Tibial artery (tissue), 4 donors: ENCODE results near the gene S100G.

Experiments
- DNase-seq, 2 donors: peaks; one replicate each; pipeline ENCODE4 v3.0.0-alpha.2; 2019
- H3K27ac ChIP-seq, 2 donors: fragments of 200-600 bp; sonication (generic) in 1 of 2; 1 replicate in 1 of 2; 2 replicates in 1 of 2; pipeline ENCODE4 v1.5.1; 2018 to 2019; ENCODE audit warnings: mild to moderate bottlenecking in 1 of 2
- H3K27me3 ChIP-seq, 2 donors: fragments of 200-600 bp; sonication (generic) in 1 of 2; one replicate each; pipeline versions ENCODE4 v1.5.1 to v1.6.0; 2016 to 2019
- H3K36me3 ChIP-seq, 3 donors: fragments of 200-600 bp; sonication (generic) in 2 of 3; one replicate each; pipeline ENCODE4 v1.5.1; 2016 to 2019; ENCODE audit warnings: mild to moderate bottlenecking in 2 of 3
- H3K4me1 ChIP-seq, 4 donors: fragments of 200-600 bp; sonication (generic) in 2 of 4; 1 replicate in 3 of 4; 2 replicates in 1 of 4; pipeline ENCODE4 v1.5.1; 2016 to 2019
- H3K4me3 ChIP-seq, 2 donors: fragments of 200-600 bp; sonication (generic) in 1 of 2; 1 replicate in 1 of 2; 2 replicates in 1 of 2; pipeline ENCODE4 v1.5.1; 2018 to 2019; ENCODE audit warnings: mild to moderate bottlenecking in 2 of 2
- H3K9me3 ChIP-seq, 3 donors: fragments of 200-600 bp; sonication (generic) in 1 of 3; one replicate each; pipeline ENCODE4 v1.5.1; 2016 to 2019
- intact Hi-C: fragments of 100-400 bp; cut with DNase I; formaldehyde crosslinking; loops from one replicate; pipeline ENCODE4 v1.15.0; 2023; ENCODE audit warnings: low total_unique reads
- TF ChIP-seq, protein P1 (sequence below), 2 experiments: fragments of 200-600 bp in 1 of 2; fragments of 450-650 bp in 1 of 2; IDR thresholded peaks; one replicate each; pipeline ENCODE4 v1.5.1; 2017 to 2019; ENCODE audit warnings: antibody characterized with exemption in 2 of 2, mild to moderate bottlenecking in 1 of 2, moderate library complexity in 1 of 2

The S100G gene

DNA sequence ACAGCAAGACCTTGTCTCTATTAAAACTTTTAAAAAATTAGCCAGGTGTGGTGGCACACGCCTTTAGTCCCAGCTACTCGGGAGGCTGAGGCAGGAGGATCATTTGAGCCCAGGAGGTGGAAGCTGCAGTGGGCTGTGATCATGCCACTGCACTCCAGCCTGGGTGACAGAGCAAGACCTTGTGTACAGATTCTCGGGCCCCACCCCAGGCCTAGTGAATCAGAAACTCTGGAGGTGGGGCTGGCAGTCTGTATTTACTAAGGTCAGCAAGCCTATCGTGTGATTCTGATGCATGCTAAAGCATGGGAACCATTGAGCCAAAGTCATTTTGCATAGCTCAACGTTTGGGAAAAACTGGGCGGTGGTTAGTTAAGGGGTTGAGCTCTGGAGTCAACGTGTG lies 3.5 kb downstream of the S100G start:
- H3K27me3 ChIP-seq, result no peaks in the 10 kb centered on the region
- TF ChIP-seq, protein P1, sequence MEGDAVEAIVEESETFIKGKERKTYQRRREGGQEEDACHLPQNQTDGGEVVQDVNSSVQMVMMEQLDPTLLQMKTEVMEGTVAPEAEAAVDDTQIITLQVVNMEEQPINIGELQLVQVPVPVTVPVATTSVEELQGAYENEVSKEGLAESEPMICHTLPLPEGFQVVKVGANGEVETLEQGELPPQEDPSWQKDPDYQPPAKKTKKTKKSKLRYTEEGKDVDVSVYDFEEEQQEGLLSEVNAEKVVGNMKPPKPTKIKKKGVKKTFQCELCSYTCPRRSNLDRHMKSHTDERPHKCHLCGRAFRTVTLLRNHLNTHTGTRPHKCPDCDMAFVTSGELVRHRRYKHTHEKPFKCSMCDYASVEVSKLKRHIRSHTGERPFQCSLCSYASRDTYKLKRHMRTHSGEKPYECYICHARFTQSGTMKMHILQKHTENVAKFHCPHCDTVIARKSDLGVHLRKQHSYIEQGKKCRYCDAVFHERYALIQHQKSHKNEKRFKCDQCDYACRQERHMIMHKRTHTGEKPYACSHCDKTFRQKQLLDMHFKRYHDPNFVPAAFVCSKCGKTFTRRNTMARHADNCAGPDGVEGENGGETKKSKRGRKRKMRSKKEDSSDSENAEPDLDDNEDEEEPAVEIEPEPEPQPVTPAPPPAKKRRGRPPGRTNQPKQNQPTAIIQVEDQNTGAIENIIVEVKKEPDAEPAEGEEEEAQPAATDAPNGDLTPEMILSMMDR (IDR thresholded peaks at IDR 0.05), result no peak

DNA sequence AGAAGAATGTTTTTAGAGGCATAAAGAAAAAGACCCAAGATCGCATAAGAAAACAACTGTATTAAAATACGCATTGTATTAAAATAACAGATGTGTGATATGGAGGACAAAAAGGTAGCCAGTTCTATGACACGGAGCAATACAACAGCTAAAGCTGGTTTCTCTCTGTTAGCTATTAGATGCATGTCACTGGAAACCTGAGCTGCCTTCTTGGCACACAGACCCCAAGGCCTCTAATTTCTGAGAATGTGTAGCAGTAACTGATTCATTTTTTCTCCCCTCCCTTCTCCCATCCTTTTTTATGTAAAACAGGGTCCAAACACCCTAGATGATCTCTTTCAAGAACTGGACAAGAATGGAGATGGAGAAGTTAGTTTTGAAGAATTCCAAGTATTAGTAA lies 4.1 kb downstream of the S100G start:
- Histone ChIP-seq H3K27ac (no peak overlapping the region), H3K27me3 (no peaks in the 10 kb centered on the region), H3K9me3 (no peaks in the 10 kb centered on the region), H3K4me1 (no peaks in the 10 kb centered on the region), H3K36me3 (no peaks in the 10 kb centered on the region), H3K4me3 (no peak overlapping the region)
- DNase-seq, result no peak
- intact Hi-C loops, result no loop called here
- TF ChIP-seq, protein P1 (IDR thresholded peaks at IDR 0.05), result no peak

More for the DNA sequence above, 3.5 kb downstream of the S100G start:
- H3K4me1 ChIP-seq, result no peaks in the 10 kb centered on the region
- no peaks in the 10 kb centered on the region for H3K36me3 ChIP-seq
- H3K27ac ChIP-seq, result no peak overlapping the region
- intact Hi-C loops, result no loop called here
- no peak overlapping the region for H3K4me3 ChIP-seq
- no peak for DNase-seq
- H3K9me3 ChIP-seq, result no peaks in the 10 kb centered on the region

DNA sequence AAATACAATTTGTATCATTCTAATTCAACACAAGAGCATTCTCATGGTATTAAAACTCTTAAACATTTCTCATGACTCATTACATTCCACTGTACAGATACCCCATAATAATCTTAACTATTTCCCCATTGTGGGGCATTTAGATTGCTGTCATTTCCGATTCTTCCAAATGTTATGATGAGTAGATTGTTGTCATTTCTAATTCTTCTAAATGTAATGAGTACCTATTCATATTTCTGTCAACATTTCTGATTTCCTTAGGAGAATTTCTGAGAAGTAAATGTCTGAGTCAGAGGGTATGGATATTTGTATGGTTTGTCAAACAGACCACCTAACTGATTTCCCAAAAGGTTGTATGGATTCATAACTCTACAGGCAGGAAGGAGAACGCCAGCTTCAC lies 8.3 kb downstream of the S100G start:
- no peaks in the 10 kb centered on the region for H3K9me3 ChIP-seq
- intact Hi-C loops, result no loop called here

DNA sequence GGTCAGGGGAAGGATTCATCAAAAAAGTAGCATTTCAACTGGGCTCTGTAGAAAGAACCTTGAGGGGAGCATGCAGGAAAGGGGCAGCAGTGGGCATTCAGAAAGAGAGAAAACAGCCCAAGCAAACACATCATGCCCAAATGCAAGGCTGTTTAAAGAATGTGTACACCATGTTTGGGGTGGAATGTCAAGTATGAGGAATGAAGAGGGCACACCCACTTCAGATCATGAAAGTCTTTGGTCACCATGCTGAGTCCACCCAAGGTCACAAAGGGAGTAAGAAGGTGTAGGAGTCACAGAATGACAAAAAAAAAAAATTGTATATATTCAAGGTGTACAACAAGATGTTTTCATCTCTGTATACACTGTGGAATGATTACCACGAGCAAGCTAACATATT lies 9.4 kb downstream of the S100G start:
- intact Hi-C loops, result no loop called here
- Histone ChIP-seq H3K27me3 (no peaks in the 10 kb centered on the region), H3K27ac (no peak overlapping the region), H3K36me3 (no peaks in the 10 kb centered on the region), H3K4me1 (no peaks in the 10 kb centered on the region), H3K9me3 (no peaks in the 10 kb centered on the region), H3K4me3 (no peak overlapping the region)
- TF ChIP-seq, protein P1 (IDR thresholded peaks at IDR 0.05), result no peak
- DNase-seq, result no peak

More for the DNA sequence above, 8.3 kb downstream of the S100G start:
- Histone ChIP-seq H3K27me3 (no peaks in the 10 kb centered on the region), H3K4me3 (no peak overlapping the region), H3K4me1 (no peaks in the 10 kb centered on the region), H3K36me3 (no peaks in the 10 kb centered on the region), H3K27ac (no peak overlapping the region)
- DNase-seq, result no peak
- TF ChIP-seq, protein P1 (IDR thresholded peaks at IDR 0.05), result no peak

DNA sequence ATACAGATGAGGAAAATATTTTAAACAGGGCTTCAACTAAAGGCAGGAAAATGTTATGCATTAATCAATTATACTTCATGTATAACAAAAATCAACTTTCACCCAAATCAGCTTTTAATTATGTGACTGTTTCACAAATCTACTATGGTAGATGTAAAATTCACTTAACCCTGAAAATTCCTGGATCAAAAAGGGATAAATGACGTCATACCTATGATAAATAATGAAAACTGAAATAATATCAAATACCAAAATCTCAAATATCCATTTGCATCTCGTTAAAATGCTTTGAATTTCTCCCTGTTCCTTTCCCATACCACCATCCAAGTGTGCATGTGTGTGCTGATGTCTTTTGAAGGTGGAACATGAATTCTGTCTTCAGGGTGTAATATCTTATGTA lies 11.5 kb downstream of the S100G start:
- no peaks in the 10 kb centered on the region for H3K4me1 ChIP-seq
- no peaks in the 10 kb centered on the region for H3K27me3 ChIP-seq
- TF ChIP-seq, protein P1 (IDR thresholded peaks at IDR 0.05), result no peak
- H3K4me3 ChIP-seq, result no peak overlapping the region
- H3K27ac ChIP-seq, result no peak overlapping the region
- no peak for DNase-seq
- peaks cover 0 to 9% (median 0%) of the 10 kb centered on the region in 3 donors for H3K36me3 ChIP-seq
- no peaks in the 10 kb centered on the region for H3K9me3 ChIP-seq
- intact Hi-C loops, result loop anchor here (10.0 kb wide), 1 partner anchor 227 kb away; no protein-coding TSS in a partner anchor

DNA sequence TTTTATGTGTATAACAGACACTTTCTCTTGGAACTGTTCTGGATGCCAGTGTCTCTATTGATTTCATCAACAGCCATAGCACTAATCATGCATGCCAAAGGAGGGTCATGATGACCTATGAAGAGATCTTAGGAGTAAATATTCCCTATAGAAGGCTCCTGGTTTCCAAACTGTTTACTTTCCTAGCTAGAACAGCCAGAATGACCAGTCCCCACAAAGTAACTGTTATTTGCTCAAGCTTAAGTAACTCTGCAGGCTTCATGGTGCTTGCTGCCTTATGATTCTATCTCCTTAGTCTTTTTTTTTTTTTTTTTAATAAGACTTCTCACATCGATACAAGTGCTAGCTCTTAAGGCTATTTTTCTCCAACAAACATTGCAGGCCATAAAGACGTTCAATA lies 12.4 kb downstream of the S100G start:
- Histone ChIP-seq H3K36me3 (peaks cover 0 to 12% (median 0%) of the 10 kb centered on the region in 3 donors), H3K9me3 (no peaks in the 10 kb centered on the region), H3K4me1 (no peaks in the 10 kb centered on the region), H3K27ac (no peak overlapping the region), H3K27me3 (no peaks in the 10 kb centered on the region), H3K4me3 (no peak overlapping the region)
- TF ChIP-seq, protein P1 (IDR thresholded peaks at IDR 0.05), result no peak
- intact Hi-C loops, result loop anchor here (10.0 kb wide), 1 partner anchor 228 kb away; no protein-coding TSS in a partner anchor
- no peak for DNase-seq
